ENCODE results near the gene PRKRA.

Gene PRKRA

DNA sequence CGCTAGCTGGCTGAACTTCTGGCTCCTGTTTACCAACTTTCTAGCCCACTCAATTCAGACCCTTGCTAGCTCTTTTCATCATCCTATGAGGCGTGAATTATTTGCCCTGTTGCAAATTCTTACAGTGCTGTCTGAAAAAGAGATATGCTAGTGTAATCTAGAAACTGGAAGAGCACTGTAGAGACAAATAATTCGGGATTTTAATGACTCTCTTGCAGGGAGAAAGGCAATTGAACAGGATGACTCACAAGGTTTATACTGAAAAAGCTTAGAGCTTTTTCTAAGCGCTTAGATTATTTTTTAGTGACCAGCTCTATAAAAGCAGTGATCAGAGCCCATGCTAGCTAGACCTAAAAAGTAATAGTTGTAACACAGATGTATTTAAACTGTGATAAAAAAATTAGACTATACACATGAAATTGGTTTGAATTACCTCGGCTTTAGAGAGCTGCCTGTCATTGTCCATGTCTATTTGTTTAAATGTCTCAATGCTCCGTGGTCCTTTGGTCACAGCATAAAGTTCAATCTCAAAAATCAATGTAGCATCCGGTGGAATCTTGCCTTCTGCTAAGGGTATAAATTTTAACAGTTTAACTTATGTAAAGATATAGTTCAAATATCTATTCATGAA, 18.4 kb upstream of the PRKRA start:
- DNase-seq, result no peak
- Histone ChIP-seq H3K9me3 (ENCODE audit: control extremely low read depth in 1 of 5, control insufficient read depth in 4 of 5, insufficient read depth in 2 of 5, low read depth in 1 of 5, low read length in 4 of 5) (no peaks in the 10 kb centered on the region), H3K27ac (ENCODE audit: insufficient read depth in 1 of 2, low read depth in 1 of 2, low read length in 2 of 2, poor library complexity in 1 of 2, severe bottlenecking in 2 of 2) (no peak overlapping the region), H3K27me3 (replicated peaks in 2 of 5; ENCODE audit: control insufficient read depth in 4 of 5, insufficient read depth in 5 of 5, low read length in 4 of 5) (no peaks in the 10 kb centered on the region), H3K4me3 (ENCODE audit: control insufficient read depth in 1 of 7, extremely low read depth in 1 of 7, insufficient read depth in 4 of 7, low read depth in 2 of 7, low read length in 6 of 7) (no peak overlapping the region), H3K4me1 (ENCODE audit: control extremely low read depth in 1 of 4, control insufficient read depth in 4 of 4, insufficient read depth in 4 of 4, low read length in 3 of 4) (no peaks in the 10 kb centered on the region), H3K36me3 (ENCODE audit: control insufficient read depth in 4 of 4, insufficient read depth in 4 of 4, low read length in 3 of 4) (peaks cover 9 to 37% (median 18%) of the 10 kb centered on the region in 4 experiments)
- ChIA-PET POLR2A (no interaction called here), CTCF (interaction anchor here (0.9 to 2.8 kb wide), 3 partner anchors 10 to 49 kb away, joined by 3 to 15 read pairs (median 4); no protein-coding TSS in a partner anchor)
- WGBS (ENCODE audit: insufficient coverage), result 98% methylated on average over 2 of the region's 7 CpGs

- Histone ChIP-seq H3K36me3 (ENCODE audit: control insufficient read depth in 4 of 4, insufficient read depth in 4 of 4, low read length in 3 of 4) (no peaks in the 10 kb centered on the region), H3K4me3 (ENCODE audit: control insufficient read depth in 1 of 7, extremely low read depth in 1 of 7, insufficient read depth in 4 of 7, low read depth in 2 of 7, low read length in 6 of 7) (no peak overlapping the region), H3K27ac (ENCODE audit: insufficient read depth in 1 of 2, low read depth in 1 of 2, low read length in 2 of 2, poor library complexity in 1 of 2, severe bottlenecking in 2 of 2) (no peak overlapping the region), H3K9me3 (ENCODE audit: control extremely low read depth in 1 of 5, control insufficient read depth in 4 of 5, insufficient read depth in 2 of 5, low read depth in 1 of 5, low read length in 4 of 5) (no peaks in the 10 kb centered on the region), H3K27me3 (replicated peaks in 2 of 5; ENCODE audit: control insufficient read depth in 4 of 5, insufficient read depth in 5 of 5, low read length in 4 of 5) (no peaks in the 10 kb centered on the region), H3K4me1 (ENCODE audit: control extremely low read depth in 1 of 4, control insufficient read depth in 4 of 4, insufficient read depth in 4 of 4, low read length in 3 of 4) (no peaks in the 10 kb centered on the region)
- 97% methylated on average over 11 of the region's 11 CpGs for WGBS (ENCODE audit: insufficient coverage)
- ChIA-PET CTCF (interaction anchor here (0.8 to 2.8 kb wide), 2 partner anchors 11 to 15 kb away, joined by 4 to 15 read pairs; no protein-coding TSS in a partner anchor), POLR2A (no interaction called here)
- DNase-seq, result no peak
Measured at GRCh38 chr2:178457390-178457886, 6.5 kb upstream of the PRKRA start.

DNA sequence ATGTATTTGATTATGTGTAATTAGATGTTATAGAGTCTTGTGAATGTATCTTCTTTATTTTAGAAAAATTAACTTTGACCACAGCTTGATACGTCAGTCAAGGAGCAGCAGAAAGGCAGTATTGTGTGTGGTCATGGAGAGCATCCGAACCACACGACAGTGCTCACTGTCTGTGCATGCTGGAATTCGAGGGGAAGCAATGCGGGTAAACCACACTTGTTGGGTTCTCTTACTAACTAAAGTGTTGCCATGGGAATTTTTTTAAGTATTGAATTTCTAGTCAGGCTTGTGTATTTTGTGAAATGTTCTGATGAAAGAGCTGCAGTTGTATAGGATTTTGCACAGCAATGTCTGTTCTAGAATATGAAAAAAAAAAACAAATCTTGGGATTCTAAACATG, 5.0 kb upstream of the PRKRA start:
- no peak for DNase-seq
- no peak overlapping the region for H3K4me3 ChIP-seq (ENCODE audit: control insufficient read depth in 1 of 7, extremely low read depth in 1 of 7, insufficient read depth in 4 of 7, low read depth in 2 of 7, low read length in 6 of 7)
- H3K9me3 ChIP-seq (ENCODE audit: control extremely low read depth in 1 of 5, control insufficient read depth in 4 of 5, insufficient read depth in 2 of 5, low read depth in 1 of 5, low read length in 4 of 5), result no peaks in the 10 kb centered on the region
- H3K4me1 ChIP-seq (ENCODE audit: control extremely low read depth in 1 of 4, control insufficient read depth in 4 of 4, insufficient read depth in 4 of 4, low read length in 3 of 4), result peaks cover 0 to 11% (median 4%) of the 10 kb centered on the region in 4 experiments
- ChIA-PET POLR2A (no interaction called here), CTCF (interaction anchor here (1.7 to 1.8 kb wide), 2 partner anchors 13 to 46 kb away, joined by 4 to 5 read pairs; no protein-coding TSS in a partner anchor)
- no peak overlapping the region for H3K27ac ChIP-seq (ENCODE audit: insufficient read depth in 1 of 2, low read depth in 1 of 2, low read length in 2 of 2, poor library complexity in 1 of 2, severe bottlenecking in 2 of 2)
- no peaks in the 10 kb centered on the region for H3K27me3 ChIP-seq (replicated peaks in 2 of 5; ENCODE audit: control insufficient read depth in 4 of 5, insufficient read depth in 5 of 5, low read length in 4 of 5)
- no peaks in the 10 kb centered on the region for H3K36me3 ChIP-seq (ENCODE audit: control insufficient read depth in 4 of 4, insufficient read depth in 4 of 4, low read length in 3 of 4)
- 98% methylated on average over 5 of the region's 5 CpGs for WGBS (ENCODE audit: insufficient coverage)

GRCh38 chr2:178452870-178453269, 1.9 kb upstream of the PRKRA start:
- H3K36me3 ChIP-seq (ENCODE audit: control insufficient read depth in 4 of 4, insufficient read depth in 4 of 4, low read length in 3 of 4), result peaks cover 0 to 10% (median 7%) of the 10 kb centered on the region in 4 experiments
- H3K4me1 ChIP-seq (ENCODE audit: control extremely low read depth in 1 of 4, control insufficient read depth in 4 of 4, insufficient read depth in 4 of 4, low read length in 3 of 4), result peaks cover 8 to 28% (median 19%) of the 10 kb centered on the region in 4 experiments
- DNase-seq, result no peak
- CTCF ChIA-PET, result no interaction called here
- H3K27me3 ChIP-seq (replicated peaks in 2 of 5; ENCODE audit: control insufficient read depth in 4 of 5, insufficient read depth in 5 of 5, low read length in 4 of 5), result no peaks in the 10 kb centered on the region
- H3K4me3 ChIP-seq (ENCODE audit: control insufficient read depth in 1 of 7, extremely low read depth in 1 of 7, insufficient read depth in 4 of 7, low read depth in 2 of 7, low read length in 6 of 7), result no peak overlapping the region
- WGBS (ENCODE audit: insufficient coverage), result no CpG with 5 or more reads among the region's 5 CpGs
- no peak overlapping the region for H3K27ac ChIP-seq (ENCODE audit: insufficient read depth in 1 of 2, low read depth in 1 of 2, low read length in 2 of 2, poor library complexity in 1 of 2, severe bottlenecking in 2 of 2)
- POLR2A ChIA-PET, result no interaction called here
- no peaks in the 10 kb centered on the region for H3K9me3 ChIP-seq (ENCODE audit: control extremely low read depth in 1 of 5, control insufficient read depth in 4 of 5, insufficient read depth in 2 of 5, low read depth in 1 of 5, low read length in 4 of 5)

DNA sequence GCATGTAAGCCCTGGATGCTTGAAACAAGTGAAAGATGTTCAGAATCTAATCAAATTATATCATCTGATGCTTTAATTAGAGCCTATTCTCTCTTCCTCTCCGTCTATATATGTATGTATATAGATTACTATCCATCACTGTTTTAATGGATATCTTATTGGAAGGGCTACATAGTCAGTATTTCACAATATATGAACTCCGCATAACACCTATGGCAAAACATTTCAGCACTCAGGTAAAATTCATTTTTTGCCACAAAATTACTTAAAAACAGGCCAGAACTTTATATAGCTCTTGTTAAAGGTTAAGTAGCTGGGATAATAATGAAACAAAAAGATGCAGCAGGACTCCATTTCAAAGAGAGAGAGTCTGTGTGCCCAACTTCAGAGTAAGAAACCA, 1.4 kb upstream of the PRKRA start:
- H3K27me3 ChIP-seq (replicated peaks in 2 of 5; ENCODE audit: control insufficient read depth in 4 of 5, insufficient read depth in 5 of 5, low read length in 4 of 5), result no peaks in the 10 kb centered on the region
- no peaks in the 10 kb centered on the region for H3K9me3 ChIP-seq (ENCODE audit: control extremely low read depth in 1 of 5, control insufficient read depth in 4 of 5, insufficient read depth in 2 of 5, low read depth in 1 of 5, low read length in 4 of 5)
- no peak overlapping the region for H3K27ac ChIP-seq (ENCODE audit: insufficient read depth in 1 of 2, low read depth in 1 of 2, low read length in 2 of 2, poor library complexity in 1 of 2, severe bottlenecking in 2 of 2)
- H3K4me1 ChIP-seq (ENCODE audit: control extremely low read depth in 1 of 4, control insufficient read depth in 4 of 4, insufficient read depth in 4 of 4, low read length in 3 of 4), result peaks cover 8 to 28% (median 19%) of the 10 kb centered on the region in 4 experiments
- peaks cover 0 to 14% (median 9%) of the 10 kb centered on the region in 4 experiments for H3K36me3 ChIP-seq (ENCODE audit: control insufficient read depth in 4 of 4, insufficient read depth in 4 of 4, low read length in 3 of 4)
- WGBS (ENCODE audit: insufficient coverage), result no CpG with 5 or more reads among the region's 2 CpGs
- H3K4me3 ChIP-seq (ENCODE audit: control insufficient read depth in 1 of 7, extremely low read depth in 1 of 7, insufficient read depth in 4 of 7, low read depth in 2 of 7, low read length in 6 of 7), result peak overlapping the region in 2 of 7 experiments; percentile 23 to 94
- ChIA-PET CTCF (no interaction called here), POLR2A (no interaction called here)
- DNase-seq, result no peak

DNA sequence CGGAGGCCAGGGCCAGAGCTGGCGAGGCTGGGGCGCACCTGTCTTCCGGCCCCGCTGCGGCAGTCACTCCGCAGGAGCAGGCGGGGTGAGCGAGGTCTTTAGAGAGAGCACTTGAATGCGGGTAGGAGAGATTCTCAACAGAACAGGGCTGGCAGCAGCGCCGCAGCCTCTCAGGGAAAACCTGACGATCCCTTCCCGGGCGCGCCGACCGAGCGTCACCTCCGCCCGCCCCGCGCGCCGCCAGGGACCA, 526 bp downstream of the PRKRA start:
- peaks cover 6 to 30% (median 18%) of the 10 kb centered on the region in 4 experiments for H3K36me3 ChIP-seq (ENCODE audit: control insufficient read depth in 4 of 4, insufficient read depth in 4 of 4, low read length in 3 of 4)
- peak overlapping the region; percentile 82 to 99 (median 95) for H3K4me3 ChIP-seq (ENCODE audit: control insufficient read depth in 1 of 7, extremely low read depth in 1 of 7, insufficient read depth in 4 of 7, low read depth in 2 of 7, low read length in 6 of 7)
- WGBS (ENCODE audit: insufficient coverage), result 0% methylated on average over 25 of the region's 25 CpGs
- H3K27me3 ChIP-seq (replicated peaks in 2 of 5; ENCODE audit: control insufficient read depth in 4 of 5, insufficient read depth in 5 of 5, low read length in 4 of 5), result no peaks in the 10 kb centered on the region
- CTCF ChIA-PET, result interaction anchor here (0.7 to 1.5 kb wide), 2 partner anchors 8 to 35 kb away, joined by 3 to 4 read pairs; no protein-coding TSS in a partner anchor
- H3K27ac ChIP-seq (ENCODE audit: insufficient read depth in 1 of 2, low read depth in 1 of 2, low read length in 2 of 2, poor library complexity in 1 of 2, severe bottlenecking in 2 of 2), result peak overlapping the region; percentile 92 to 97
- no peaks in the 10 kb centered on the region for H3K9me3 ChIP-seq (ENCODE audit: control extremely low read depth in 1 of 5, control insufficient read depth in 4 of 5, insufficient read depth in 2 of 5, low read depth in 1 of 5, low read length in 4 of 5)
- POLR2A ChIA-PET, result interaction anchor here (0.7 to 1.2 kb wide), 2 partner anchors 30 to 36 kb away, joined by 3 read pairs; partner anchors contain the start of gene PLEKHA3
- no peak for DNase-seq
- H3K4me1 ChIP-seq (ENCODE audit: control extremely low read depth in 1 of 4, control insufficient read depth in 4 of 4, insufficient read depth in 4 of 4, low read length in 3 of 4), result peaks cover 8 to 28% (median 19%) of the 10 kb centered on the region in 4 experiments
